Spinal cord (tissue), 10 donors: ENCODE results near the gene DENND6B. TPM values are rescaled to one million over a fixed set of nuclear protein-coding genes. Genes with fewer than 3 reads are reported as not detected.
A peak's percentile ranks its signal among the peaks of the same experiment; 100 is the strongest.
"Not testable (repeated sequence)": the region's sequence is repeated elsewhere in the genome, so short reads cannot be mapped to it uniquely, and the experiment has no call there.

Experiments
- DNase-seq, 6 donors: peaks; one replicate each; pipeline versions ENCODE4 v3.0.0 to v3.0.0-alpha.2; 2013 to 2015; ENCODE audit warnings: low spot score in 6 of 6, low read depth in 4 of 6
- H3K27ac ChIP-seq: one replicate; pipeline ENCODE4 v1.5.1; 2013; ENCODE audit warnings: low read depth, low read length, control low read depth
- H3K27me3 ChIP-seq: one replicate; pipeline ENCODE4 v1.6.1; 2013; ENCODE audit warnings: low read length; ENCODE audit not compliant: control insufficient read depth, insufficient read depth
- H3K36me3 ChIP-seq: one replicate; pipeline ENCODE4 v1.6.1; 2013; ENCODE audit warnings: low read length; ENCODE audit not compliant: control insufficient read depth, insufficient read depth
- H3K4me1 ChIP-seq: one replicate; pipeline ENCODE4 v1.6.1; 2013; ENCODE audit warnings: low read length; ENCODE audit not compliant: control insufficient read depth, insufficient read depth
- H3K4me3 ChIP-seq: one replicate; pipeline ENCODE4 v1.5.1; 2013; ENCODE audit warnings: low read depth, low read length, control low read depth
- H3K9me3 ChIP-seq: one replicate; pipeline ENCODE4 v1.6.1; 2013; ENCODE audit warnings: low read length; ENCODE audit not compliant: control insufficient read depth, insufficient read depth
- WGBS: methylation state at CpG from one replicate; pipeline ENCODE4 v1.1.5; 2013; ENCODE audit warnings: missing lambda C conversion rate; ENCODE audit not compliant: insufficient coverage; 5-methylcytosine and 5-hydroxymethylcytosine counted together
- polyA plus RNA-seq, 2 donors: library from polyadenylated mRNA; unstranded; fragments of 120-200 nt; gene quantifications; one replicate each; pipeline ENCODE4 v1.2.1, GENCODE V29; 2013; ENCODE audit not compliant: insufficient read length in 2 of 2
- total RNA-seq, 2 donors: library from RNA; depleted of rRNA in 1 of 2; stranded (reverse); fragments of 120-200 nt in 1 of 2; fragments of >200 nt in 1 of 2; gene quantifications; one replicate each; pipeline versions ENCODE4 v1.2.3 to v1.2.4, GENCODE V29; 2013 to 2014
- donor health status: healthy.

Gene DENND6B
- total and polyA plus RNA-seq, 4 donors = 9.1 to 45.7 (median 27.0) TPM

DNA sequence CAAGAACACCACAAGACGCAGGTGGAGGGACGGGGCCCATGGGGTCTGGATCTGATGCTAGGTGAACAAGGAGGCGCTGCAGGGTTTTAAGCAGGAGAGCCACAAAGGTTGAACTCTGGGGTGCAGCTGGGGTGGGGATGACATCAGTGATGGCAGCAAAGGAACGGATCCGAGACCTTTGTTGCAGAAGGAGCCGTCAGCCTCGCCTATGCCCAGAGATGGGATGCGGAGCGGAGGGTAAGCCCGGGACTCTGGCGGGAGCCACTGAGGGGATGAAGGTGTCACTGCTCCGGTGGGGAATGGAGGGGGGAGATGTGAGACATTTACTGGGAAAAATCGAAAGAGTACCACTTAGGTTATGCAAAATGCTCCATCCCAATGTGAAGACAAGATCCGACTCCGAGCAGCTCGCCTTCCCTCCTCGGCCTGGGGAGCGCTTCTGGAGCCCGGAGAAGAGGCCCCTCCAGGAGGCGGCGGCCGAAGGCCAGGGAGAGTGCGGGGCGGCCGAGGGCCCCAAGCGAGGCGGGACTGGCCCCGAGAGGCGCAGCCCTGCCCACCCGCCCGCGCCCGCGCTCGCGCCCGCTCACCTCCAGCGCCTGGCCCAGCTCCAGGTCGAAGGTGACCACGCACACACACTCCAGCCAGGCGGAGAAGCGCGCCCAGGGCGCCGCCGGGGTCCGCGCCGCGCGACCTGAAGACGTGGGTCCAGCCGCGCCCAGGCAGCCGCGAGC, 422 bp downstream of the DENND6B start:
- Histone ChIP-seq H3K9me3 (no peaks in the 10 kb centered on the region), H3K27ac (no peak overlapping the region), H3K4me3 (peak overlapping the region; percentile 70), H3K27me3 (no peaks in the 10 kb centered on the region), H3K4me1 (peaks cover 24% of the 10 kb centered on the region), H3K36me3 (peaks cover 7% of the 10 kb centered on the region)
- WGBS = 3% methylated on average over 56 of the region's 56 CpGs
- peak in 2 of 6 donors; percentile 42 to 48 for DNase-seq

DNA sequence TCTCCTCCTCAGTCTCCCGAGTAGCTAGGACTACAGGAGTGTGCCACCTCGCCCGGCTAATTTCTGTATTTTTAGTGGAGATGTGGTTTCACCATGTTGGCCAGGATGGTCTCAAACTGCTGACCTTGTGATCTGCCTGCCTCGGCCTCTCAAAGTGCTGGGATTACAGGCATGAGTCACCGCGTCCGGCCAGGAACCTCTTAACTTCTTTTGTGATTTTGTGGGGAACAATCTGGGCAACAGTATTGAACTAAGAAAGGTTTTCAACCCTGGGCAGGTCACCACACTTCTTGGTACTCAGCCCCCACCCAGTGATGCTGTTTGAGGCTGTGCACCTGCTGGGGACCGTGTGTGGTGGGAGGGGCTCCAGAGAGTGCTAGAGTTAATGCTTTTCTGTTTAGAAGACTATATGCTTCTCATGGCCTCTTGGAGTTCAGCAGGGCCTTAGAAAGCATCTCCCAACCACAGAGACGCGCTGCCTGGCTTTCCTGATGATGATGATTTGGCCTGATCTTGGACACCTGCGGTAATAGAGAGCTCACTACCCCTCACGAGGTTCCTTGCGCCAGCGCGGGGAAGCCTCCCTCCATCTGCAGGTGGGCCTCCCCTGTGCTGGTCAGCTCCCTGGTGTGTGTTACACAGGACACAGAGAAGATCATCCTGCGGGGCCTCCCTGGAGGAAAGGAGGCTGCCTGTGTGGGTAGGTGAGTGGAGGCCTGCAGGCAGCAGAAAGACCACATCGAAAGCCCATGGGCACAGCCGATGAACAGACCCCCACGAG, 1.2 kb downstream of the DENND6B start:
- no peak for DNase-seq
- no peak overlapping the region for H3K27ac ChIP-seq
- H3K27me3 ChIP-seq = no peaks in the 10 kb centered on the region
- peaks cover 24% of the 10 kb centered on the region for H3K4me1 ChIP-seq
- 56% methylated on average over 15 of the region's 19 CpGs for WGBS
- H3K36me3 ChIP-seq = peaks cover 12% of the 10 kb centered on the region
- peak overlapping the region; percentile 70 for H3K4me3 ChIP-seq
- no peaks in the 10 kb centered on the region for H3K9me3 ChIP-seq

DNA sequence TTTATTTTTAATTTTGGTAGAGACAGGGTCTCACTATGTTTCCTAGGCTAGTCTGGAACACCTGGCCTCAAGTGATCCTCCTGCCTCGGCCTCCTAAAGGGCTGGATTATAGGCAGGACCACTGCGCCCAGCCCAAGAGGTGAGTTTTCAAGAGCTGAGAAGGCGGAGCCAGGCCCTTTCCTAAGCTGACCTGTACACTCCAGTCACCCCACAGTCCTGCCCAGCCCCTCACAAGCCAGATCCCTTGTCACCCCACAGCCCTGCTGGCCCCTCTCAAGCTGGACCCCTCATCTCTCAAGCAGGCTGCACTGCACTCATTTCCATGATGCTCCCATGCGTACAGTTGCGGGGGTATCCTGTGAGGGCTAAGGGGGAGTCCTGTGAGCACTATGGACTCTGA, 2.9 kb downstream of the DENND6B start:
- no peak overlapping the region for H3K4me3 ChIP-seq
- H3K4me1 ChIP-seq = peaks cover 24% of the 10 kb centered on the region
- H3K27me3 ChIP-seq = no peaks in the 10 kb centered on the region
- no peaks in the 10 kb centered on the region for H3K9me3 ChIP-seq
- no peak overlapping the region for H3K27ac ChIP-seq
- WGBS = 86% methylated on average over 3 of the region's 5 CpGs
- no peak for DNase-seq
- H3K36me3 ChIP-seq = peaks cover 30% of the 10 kb centered on the region

GRCh38 chr22:50322382-50323104, 4.3 kb downstream of the DENND6B start:
- Histone ChIP-seq H3K4me1 (peaks cover 15% of the 10 kb centered on the region), H3K36me3 (peaks cover 42% of the 10 kb centered on the region)
- H3K4me3 ChIP-seq, H3K9me3 ChIP-seq, H3K27me3 ChIP-seq, H3K27ac ChIP-seq, DNase-seq: not testable (repeated sequence)
- 96% methylated on average over 6 of the region's 10 CpGs for whole genome bisulfite sequencing

DNA sequence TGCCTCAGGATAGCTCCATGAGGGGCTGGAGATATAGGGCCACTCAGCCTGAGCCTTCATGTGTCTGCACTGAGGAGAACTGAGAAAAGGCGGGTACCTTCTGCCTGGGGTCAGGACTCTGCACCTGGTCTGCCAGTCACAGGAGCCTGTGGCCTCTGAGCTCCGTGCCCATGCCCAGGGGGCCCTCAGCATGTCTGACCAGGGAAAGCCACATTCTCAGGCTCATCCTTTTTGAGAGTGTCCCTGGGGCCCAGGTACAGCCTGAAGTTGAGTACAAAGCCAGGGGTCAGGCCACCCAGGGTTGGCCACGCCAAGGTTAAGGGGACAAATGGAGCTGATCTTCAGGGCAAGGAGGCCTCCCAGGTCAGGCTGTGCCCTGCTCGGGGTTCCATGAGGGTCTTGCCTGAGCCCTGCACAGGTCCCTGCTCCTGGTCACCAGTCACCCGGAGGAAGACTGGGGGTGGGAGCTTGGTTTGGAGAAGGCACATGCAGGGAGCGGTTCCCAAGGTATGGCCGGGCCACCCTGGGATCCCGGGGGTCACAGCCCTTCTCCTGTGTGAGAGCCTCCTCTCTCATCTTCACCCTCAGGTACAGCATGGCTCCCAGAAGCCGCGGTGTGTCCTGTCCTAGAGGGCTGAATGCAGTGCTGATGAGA, 6.0 kb downstream of the DENND6B start:
- Histone ChIP-seq H3K36me3 (peaks cover 57% of the 10 kb centered on the region), H3K9me3 (no peaks in the 10 kb centered on the region), H3K4me3 (no peak overlapping the region), H3K27ac (no peak overlapping the region), H3K4me1 (peaks cover 6% of the 10 kb centered on the region), H3K27me3 (no peaks in the 10 kb centered on the region)
- WGBS = 86% methylated on average over 6 of the region's 10 CpGs
- no peak for DNase-seq

GRCh38 chr22:50320116-50320515, 6.7 kb downstream of the DENND6B start:
- no peak overlapping the region for H3K27ac ChIP-seq
- no peak overlapping the region for H3K4me3 ChIP-seq
- 88% methylated on average over 8 of the region's 8 CpGs for WGBS
- no peaks in the 10 kb centered on the region for H3K9me3 ChIP-seq
- H3K27me3 ChIP-seq = no peaks in the 10 kb centered on the region
- no peaks in the 10 kb centered on the region for H3K4me1 ChIP-seq
- H3K36me3 ChIP-seq = peaks cover 64% of the 10 kb centered on the region
- DNase-seq = no peak

GRCh38 chr22:50319503-50319951, 7.3 kb downstream of the DENND6B start:
- H3K4me3 ChIP-seq = no peak overlapping the region
- no peaks in the 10 kb centered on the region for H3K9me3 ChIP-seq
- no peak overlapping the region for H3K27ac ChIP-seq
- no peaks in the 10 kb centered on the region for H3K27me3 ChIP-seq
- peaks cover 3% of the 10 kb centered on the region for H3K4me1 ChIP-seq
- H3K36me3 ChIP-seq = peaks cover 70% of the 10 kb centered on the region
- 89% methylated on average over 11 of the region's 15 CpGs for WGBS
- no peak for DNase-seq

- DNase-seq = no peak
These were observed 8.0 kb downstream of the DENND6B start for GRCh38 chr22:50318698-50319411.

DNA sequence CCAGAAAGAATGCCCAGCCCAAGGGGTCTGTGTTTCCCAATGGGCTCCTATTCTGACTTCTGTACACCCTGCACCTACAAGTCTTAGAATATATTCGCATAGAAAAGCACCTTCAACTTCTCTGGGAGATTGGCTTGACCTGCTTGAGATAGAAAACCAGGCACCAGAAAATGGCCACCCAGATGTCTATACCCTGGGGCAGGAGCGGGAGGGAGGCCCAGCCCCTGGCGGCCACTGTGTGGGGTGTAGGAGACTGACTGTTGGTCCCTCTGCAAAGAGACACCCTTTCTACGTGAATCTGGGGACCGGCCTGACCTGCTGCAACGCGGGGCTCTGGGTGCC, 8.5 kb downstream of the DENND6B start:
- peaks cover 74% of the 10 kb centered on the region for H3K36me3 ChIP-seq
- WGBS = 83% methylated on average over 6 of the region's 7 CpGs
- no peaks in the 10 kb centered on the region for H3K27me3 ChIP-seq
- no peak overlapping the region for H3K4me3 ChIP-seq
- H3K4me1 ChIP-seq = peaks cover 9% of the 10 kb centered on the region
- DNase-seq = no peak
- H3K9me3 ChIP-seq = no peaks in the 10 kb centered on the region
- H3K27ac ChIP-seq = no peak overlapping the region

More at GRCh38 chr22:50318698-50319411, 8.0 kb downstream of the DENND6B start:
- no peak overlapping the region for H3K27ac ChIP-seq
- H3K27me3 ChIP-seq = no peaks in the 10 kb centered on the region
- no peaks in the 10 kb centered on the region for H3K9me3 ChIP-seq
- H3K4me3 ChIP-seq = no peak overlapping the region
- H3K36me3 ChIP-seq = peaks cover 71% of the 10 kb centered on the region
- H3K4me1 ChIP-seq = peaks cover 9% of the 10 kb centered on the region
- WGBS = 80% methylated on average over 21 of the region's 21 CpGs
